Measurements from ENCODE around the gene NOVA2.

- TF ChIP-seq POLR2AphosphoS5 (IDR thresholded peaks at IDR 0.05; ENCODE audit: insufficient read depth, low read depth, low read length) (no peak), MAX (IDR thresholded peaks at IDR 0.05; ENCODE audit: insufficient read depth, insufficient read length) (no peak), CTCF (IDR thresholded peaks at IDR 0.05; ENCODE audit: extremely low read depth in 1 of 2, insufficient read depth in 1 of 2, low read depth in 1 of 2, low read length in 2 of 2) (no peak), POLR2A (IDR thresholded peaks at IDR 0.05; ENCODE audit: low read depth, low read length) (no peak), EZH2 (IDR thresholded peaks at IDR 0.05; ENCODE audit: borderline replicate concordance, low read depth, low read length, severe bottlenecking) (no peak), JUN (IDR thresholded peaks at IDR 0.05; ENCODE audit: borderline replicate concordance, insufficient read depth, insufficient read length, low read depth) (no peak)
These were observed 6.4 kb downstream of the NOVA2 start for GRCh38 chr19:45967246-45967645.
